ENCODE results near the gene PEX14. TPM values are rescaled to one million over a fixed set of nuclear protein-coding genes. Genes with fewer than 3 reads are reported as not detected.

The PEX14 gene
- total and polyA plus RNA-seq, 9 of the 15 experiments (the other 6 are each of a cell fraction or from before 2014, with no cell fraction given), result 2.6 to 45.7 (median 22.7) TPM

GRCh38 chr1:10474613-10475507 lies at the start of gene PEX14 (continued):
- TF ChIP-seq IRF9 (tag; IDR thresholded peaks at IDR 0.05) (no peak), HES1 (IDR thresholded peaks at IDR 0.05; ENCODE audit: low read depth) (no peak), ZNF766 (CRISPR knock-in tag; conservative IDR thresholded peaks at IDR 0.05) (peak; percentile 95), NCOA2 (IDR thresholded peaks at IDR 0.05; ENCODE audit: partially characterized antibody in 2 of 2) (no peak), ZNF77 (CRISPR knock-in tag; IDR thresholded peaks at IDR 0.05) (no peak), SAFB2 (IDR thresholded peaks at IDR 0.05; ENCODE audit: borderline replicate concordance, low read depth, low read length, severe bottlenecking) (no peak), TFAP4 (CRISPR knock-in tag; IDR thresholded peaks at IDR 0.05; ENCODE audit: borderline replicate concordance) (peak; percentile 79; the same call in 1 of the 2 replicates), ZNF12 (CRISPR knock-in tag; IDR thresholded peaks at IDR 0.05) (no peak; the same call in 1 of the 2 replicates)
